ENCODE data around the gene MS4A7.

DNA sequence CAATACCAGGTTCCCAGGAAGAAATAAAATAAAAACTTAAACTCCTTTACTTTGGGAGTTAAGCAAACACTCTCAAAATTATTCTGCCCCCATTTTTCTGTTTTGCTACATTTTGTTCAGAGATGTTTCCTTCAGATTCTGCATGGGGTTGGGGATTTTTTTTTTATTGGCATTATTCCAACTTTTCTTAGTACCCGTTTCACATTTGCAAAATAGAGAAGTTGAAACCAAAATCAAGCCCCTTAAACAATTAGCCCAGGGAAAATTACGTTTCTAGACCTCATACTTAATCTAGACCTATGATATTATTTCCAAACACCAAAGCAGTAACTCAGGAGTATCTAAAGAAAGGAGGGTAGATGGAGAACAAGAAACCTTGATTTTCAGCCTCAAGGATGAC is 20.6 kb upstream of the MS4A7 start:
- TF ChIP-seq NRF1 (IDR thresholded peaks at IDR 0.05; ENCODE audit: low read depth, low read length), result no peak
- no peak for TF ChIP-seq FOXM1 (IDR thresholded peaks at IDR 0.05; ENCODE audit: low read depth)
- TF ChIP-seq SMC3 (IDR thresholded peaks at IDR 0.05; ENCODE audit: low read depth, low read length), result no peak
- no peak for TF ChIP-seq RCOR1 (IDR thresholded peaks at IDR 0.05; ENCODE audit: low read length)
- TF ChIP-seq, protein P1, sequence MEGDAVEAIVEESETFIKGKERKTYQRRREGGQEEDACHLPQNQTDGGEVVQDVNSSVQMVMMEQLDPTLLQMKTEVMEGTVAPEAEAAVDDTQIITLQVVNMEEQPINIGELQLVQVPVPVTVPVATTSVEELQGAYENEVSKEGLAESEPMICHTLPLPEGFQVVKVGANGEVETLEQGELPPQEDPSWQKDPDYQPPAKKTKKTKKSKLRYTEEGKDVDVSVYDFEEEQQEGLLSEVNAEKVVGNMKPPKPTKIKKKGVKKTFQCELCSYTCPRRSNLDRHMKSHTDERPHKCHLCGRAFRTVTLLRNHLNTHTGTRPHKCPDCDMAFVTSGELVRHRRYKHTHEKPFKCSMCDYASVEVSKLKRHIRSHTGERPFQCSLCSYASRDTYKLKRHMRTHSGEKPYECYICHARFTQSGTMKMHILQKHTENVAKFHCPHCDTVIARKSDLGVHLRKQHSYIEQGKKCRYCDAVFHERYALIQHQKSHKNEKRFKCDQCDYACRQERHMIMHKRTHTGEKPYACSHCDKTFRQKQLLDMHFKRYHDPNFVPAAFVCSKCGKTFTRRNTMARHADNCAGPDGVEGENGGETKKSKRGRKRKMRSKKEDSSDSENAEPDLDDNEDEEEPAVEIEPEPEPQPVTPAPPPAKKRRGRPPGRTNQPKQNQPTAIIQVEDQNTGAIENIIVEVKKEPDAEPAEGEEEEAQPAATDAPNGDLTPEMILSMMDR (IDR thresholded peaks at IDR 0.05), result no peak
